IPS-15b (cell line): ENCODE results near the gene GSS.

ENCODE experiments used
- H3K27me3 ChIP-seq: one replicate; pipeline ENCODE4 v1.6.1; 2013; ENCODE audit warnings: low read length; ENCODE audit not compliant: control insufficient read depth, insufficient read depth
- H3K36me3 ChIP-seq: one replicate; pipeline ENCODE4 v1.6.1; 2013; ENCODE audit warnings: low read length; ENCODE audit not compliant: control insufficient read depth, insufficient read depth
- H3K4me1 ChIP-seq: one replicate; pipeline ENCODE4 v1.6.1; 2013; ENCODE audit warnings: mild to moderate bottlenecking, low read length; ENCODE audit not compliant: control insufficient read depth, insufficient read depth
- H3K4me3 ChIP-seq: one replicate; pipeline ENCODE4 v1.5.1; 2013; ENCODE audit warnings: low read depth, low read length
- H3K9ac ChIP-seq: one replicate; pipeline ENCODE4 v1.6.1; 2013; ENCODE audit warnings: low read depth, mild to moderate bottlenecking, low read length
- H3K9me3 ChIP-seq: one replicate; pipeline ENCODE4 v1.6.1; 2013; ENCODE audit warnings: mild to moderate bottlenecking, low read length; ENCODE audit not compliant: control insufficient read depth, insufficient read depth

The GSS gene

DNA sequence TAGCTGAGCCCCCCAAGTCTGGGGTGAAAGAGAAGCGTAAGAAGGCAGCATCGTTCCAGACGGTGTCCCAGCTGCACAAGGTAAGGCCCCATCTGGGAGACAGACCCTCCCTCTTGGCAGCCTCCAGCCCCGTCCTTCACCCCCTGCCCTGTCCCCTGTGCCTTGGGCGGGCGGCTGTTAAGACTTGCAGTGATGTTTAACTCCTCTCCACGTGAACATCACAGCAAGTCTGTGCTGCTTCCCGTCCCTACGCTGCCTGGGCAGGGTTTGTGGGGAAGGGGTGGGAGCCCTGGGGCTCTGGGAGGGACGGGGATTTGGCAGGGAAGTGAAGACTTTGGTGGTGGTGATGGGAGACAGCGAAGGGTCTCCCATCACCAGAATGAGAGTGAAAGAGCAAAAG is 34.6 kb upstream of the GSS start:
- H3K4me1 ChIP-seq: peaks cover under 1% of the 10 kb centered on the region
- H3K36me3 ChIP-seq: peaks cover 20% of the 10 kb centered on the region
- peaks cover 3% of the 10 kb centered on the region for H3K27me3 ChIP-seq
- H3K9ac ChIP-seq: no peak overlapping the region
- no peaks in the 10 kb centered on the region for H3K9me3 ChIP-seq
- H3K4me3 ChIP-seq: no peak overlapping the region

DNA sequence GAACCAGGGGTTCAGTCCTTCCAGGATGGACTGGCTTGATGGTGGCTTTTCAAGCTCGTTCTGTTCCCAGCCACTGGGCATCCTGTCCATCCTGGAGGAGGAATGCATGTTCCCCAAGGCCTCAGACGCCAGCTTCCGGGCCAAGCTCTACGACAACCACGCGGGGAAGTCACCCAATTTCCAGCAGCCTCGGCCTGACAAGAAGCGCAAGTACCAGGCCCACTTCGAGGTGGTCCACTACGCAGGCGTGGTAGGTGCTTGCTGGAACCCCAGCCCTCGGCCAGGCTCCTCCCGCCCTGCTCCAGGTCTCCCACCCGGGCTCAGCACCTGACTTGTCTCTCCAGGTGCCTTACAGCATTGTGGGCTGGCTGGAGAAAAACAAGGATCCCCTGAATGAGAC is 34.1 kb upstream of the GSS start:
- Histone ChIP-seq H3K9ac (no peak overlapping the region), H3K36me3 (peaks cover 14% of the 10 kb centered on the region), H3K9me3 (no peaks in the 10 kb centered on the region), H3K4me3 (no peak overlapping the region), H3K27me3 (peaks cover 3% of the 10 kb centered on the region), H3K4me1 (peaks cover 3% of the 10 kb centered on the region)

DNA sequence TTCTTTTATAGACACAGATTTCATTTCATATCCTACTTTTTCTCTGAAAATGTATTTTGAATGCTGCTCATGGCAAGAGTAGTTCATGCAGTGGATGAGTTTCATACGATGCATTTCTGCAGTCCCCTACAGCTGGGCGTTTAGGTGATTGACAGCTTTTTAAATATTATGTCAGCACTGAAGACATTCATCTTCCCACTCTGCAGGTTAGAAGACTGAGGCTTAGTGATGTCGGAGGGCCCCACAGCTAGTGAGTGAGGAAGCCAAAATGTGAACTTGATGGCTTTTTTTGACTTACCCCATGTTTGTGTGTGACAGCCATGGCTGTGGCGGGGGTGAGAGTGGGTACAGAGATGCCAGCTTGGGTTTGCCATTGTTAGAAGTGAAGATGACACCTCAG is 33.5 kb upstream of the GSS start:
- no peak overlapping the region for H3K4me3 ChIP-seq
- peaks cover 3% of the 10 kb centered on the region for H3K27me3 ChIP-seq
- peaks cover 3% of the 10 kb centered on the region for H3K4me1 ChIP-seq
- no peak overlapping the region for H3K9ac ChIP-seq
- no peaks in the 10 kb centered on the region for H3K9me3 ChIP-seq
- peaks cover 14% of the 10 kb centered on the region for H3K36me3 ChIP-seq

DNA sequence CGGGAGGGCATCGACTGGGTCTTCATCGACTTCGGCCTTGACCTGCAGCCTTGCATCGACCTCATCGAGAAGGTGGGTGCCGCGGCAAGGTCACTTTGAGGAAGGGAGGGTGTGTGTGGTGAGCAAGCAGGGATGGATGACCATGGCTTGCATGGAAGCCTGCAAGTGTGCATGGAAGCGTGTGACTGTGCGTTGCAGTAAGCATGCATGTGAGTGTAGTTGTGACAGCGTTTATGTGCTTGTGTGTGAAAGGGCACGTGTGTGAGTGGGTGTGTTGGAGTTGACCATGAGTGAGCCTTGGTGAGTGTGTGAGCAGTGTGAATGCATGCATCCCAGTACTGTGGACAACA is 32.6 kb upstream of the GSS start:
- Histone ChIP-seq H3K9me3 (no peaks in the 10 kb centered on the region), H3K4me1 (peaks cover 12% of the 10 kb centered on the region), H3K27me3 (peaks cover 3% of the 10 kb centered on the region), H3K9ac (no peak overlapping the region), H3K4me3 (no peak overlapping the region), H3K36me3 (peaks cover 6% of the 10 kb centered on the region)

DNA sequence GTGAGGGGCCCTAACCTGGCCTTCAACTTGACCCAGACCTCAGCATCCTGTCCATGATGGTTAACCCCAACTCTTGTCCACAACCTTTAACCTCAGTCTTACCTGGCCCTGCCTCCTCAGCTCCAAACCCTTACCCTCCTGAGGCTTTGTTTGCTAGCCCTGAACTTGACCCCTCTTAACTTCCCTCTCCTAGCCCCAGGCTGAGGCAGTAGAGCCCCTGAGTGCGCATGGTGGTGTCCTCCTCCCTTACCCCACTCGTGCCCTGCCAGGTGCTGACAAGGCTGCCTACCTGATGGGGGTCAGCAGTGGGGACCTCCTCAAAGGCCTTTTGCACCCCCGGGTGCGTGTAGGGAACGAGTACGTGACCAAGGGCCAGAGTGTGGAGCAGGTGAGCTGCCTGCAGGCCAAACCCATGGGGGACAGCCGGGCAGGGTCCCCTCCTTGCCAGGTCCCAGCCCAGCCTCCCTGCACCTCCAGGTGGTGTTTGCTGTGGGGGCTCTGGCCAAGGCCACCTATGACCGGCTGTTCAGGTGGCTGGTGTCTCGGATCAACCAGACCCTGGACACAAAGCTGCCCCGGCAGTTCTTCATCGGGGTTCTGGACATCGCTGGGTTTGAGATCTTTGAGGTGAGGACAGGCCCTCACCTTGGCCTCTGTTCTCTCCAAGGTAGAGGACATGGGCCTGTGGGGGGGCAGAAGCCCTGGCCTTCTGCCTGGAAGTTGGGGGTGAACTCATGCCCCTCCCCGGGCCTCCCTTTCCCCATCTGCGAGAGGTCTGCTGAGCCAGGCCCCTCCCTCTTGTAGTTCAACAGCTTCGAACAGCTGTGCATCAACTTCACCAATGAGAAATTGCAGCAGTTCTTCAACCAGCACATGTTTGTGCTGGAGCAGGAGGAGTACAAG is 31.9 kb upstream of the GSS start:
- Histone ChIP-seq H3K27me3 (peaks cover 3% of the 10 kb centered on the region), H3K4me3 (no peak overlapping the region), H3K9ac (no peak overlapping the region), H3K4me1 (peaks cover 15% of the 10 kb centered on the region), H3K36me3 (peaks cover 3% of the 10 kb centered on the region), H3K9me3 (no peaks in the 10 kb centered on the region)

DNA sequence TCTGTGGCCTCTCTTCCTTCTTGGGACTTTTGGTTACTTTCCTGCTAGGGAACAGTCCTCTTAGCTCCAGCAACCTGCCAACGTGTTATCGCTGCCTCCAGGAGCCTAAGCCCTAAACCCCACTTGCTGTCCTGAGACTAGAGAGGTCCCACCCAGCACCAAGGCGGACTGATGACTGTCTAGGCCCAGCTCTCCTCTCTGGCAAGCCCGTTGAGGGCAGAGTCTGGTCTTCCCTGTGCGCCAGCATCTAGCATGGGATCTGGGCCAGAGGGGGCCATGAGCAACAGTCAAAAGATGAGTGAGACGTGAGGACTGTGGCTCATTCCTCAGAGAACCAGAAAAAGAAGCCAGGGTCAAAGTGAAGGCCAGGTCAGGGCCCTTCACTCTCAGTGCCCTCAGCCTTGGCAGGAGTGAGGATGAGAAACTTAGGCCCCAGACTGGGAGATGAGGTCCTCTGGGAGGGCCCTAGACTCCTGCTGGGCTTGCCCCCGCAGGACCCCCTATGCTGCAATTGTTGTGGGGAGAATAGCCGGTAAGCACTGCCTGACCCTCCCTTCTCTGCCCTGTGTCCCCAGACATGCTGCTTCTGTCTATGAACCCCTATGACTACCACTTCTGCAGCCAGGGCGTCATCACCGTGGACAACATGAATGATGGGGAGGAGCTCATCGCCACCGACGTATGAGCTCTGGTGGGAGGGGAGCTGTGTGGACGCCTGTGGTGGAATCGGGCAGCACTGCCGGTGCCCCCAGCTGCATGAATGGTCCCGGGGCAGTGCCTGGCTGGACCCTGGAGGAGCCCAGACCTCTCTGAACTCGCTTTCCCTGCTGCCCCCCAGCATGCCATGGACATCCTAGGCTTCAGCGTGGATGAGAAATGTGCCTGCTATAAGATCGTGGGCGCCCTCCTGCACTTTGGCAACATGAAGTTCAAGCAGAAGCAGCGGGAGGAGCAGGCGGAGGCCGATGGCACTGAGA is 31.0 kb upstream of the GSS start:
- Histone ChIP-seq H3K9me3 (no peaks in the 10 kb centered on the region), H3K4me1 (peaks cover 18% of the 10 kb centered on the region), H3K4me3 (no peak overlapping the region), H3K27me3 (peaks cover 7% of the 10 kb centered on the region), H3K9ac (no peak overlapping the region), H3K36me3 (peaks cover 3% of the 10 kb centered on the region)

DNA sequence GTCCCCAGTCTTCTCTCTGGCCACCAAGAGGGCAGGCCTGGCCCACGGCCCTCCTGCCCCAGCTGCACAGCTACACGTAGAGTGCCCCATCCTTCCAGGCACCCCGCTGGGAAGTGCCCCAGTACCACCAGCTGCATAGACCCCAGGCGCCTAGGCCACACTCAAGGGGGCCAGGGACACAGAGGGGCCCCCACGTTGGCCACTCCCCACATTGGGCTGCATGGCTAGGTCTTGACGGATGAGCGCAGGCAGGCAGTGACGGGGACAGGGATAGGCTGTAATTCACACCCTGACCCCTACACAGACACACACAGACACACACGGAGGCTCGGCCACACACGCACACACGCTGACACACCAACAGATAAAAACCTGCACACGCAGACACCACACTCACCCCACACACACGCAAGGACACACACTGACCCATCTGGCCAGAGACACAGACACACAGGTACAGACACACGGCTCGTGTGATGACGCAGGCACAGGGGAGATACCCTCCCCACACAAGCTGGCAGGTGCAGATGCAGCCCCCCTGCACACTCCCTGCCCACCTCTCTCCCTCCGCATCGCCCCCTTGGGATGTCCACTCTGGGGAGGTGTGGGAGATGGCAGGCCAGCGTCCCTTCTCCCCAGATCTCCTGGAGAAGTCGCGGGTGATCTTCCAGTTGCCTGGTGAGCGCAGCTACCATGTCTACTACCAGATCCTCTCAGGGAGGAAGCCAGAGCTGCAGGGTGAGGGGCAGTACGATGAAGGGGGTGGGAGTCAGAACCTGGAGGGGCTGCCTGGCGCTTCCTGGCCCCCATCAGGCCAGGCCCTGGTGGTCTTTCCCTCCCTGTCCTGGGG is 30.1 kb upstream of the GSS start:
- Histone ChIP-seq H3K9me3 (no peaks in the 10 kb centered on the region), H3K4me3 (no peak overlapping the region), H3K4me1 (peaks cover 23% of the 10 kb centered on the region), H3K9ac (no peak overlapping the region), H3K27me3 (peaks cover 7% of the 10 kb centered on the region), H3K36me3 (peaks cover 3% of the 10 kb centered on the region)

DNA sequence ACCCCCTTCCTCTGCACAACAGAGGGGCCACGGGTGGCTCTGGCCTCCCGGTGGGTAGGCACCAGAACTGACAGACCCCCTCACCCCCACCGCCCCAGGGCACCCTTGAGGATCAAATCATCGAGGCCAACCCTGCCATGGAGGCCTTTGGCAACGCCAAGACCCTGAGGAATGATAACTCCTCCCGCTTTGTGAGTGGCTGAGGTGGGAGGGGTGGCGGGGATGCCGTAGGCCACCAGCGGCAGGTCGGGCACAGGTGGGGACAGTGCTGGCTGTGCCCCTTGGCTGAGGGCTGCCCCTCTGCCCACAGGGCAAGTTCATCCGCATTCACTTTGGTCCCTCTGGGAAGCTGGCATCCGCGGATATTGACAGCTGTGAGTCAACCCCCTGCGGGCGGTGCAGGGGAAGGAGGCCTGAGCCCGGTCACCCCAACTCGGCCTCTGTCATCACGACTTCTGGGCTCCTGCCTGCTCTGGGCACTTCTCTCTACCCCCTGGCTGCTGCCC is 29.2 kb upstream of the GSS start:
- Histone ChIP-seq H3K27me3 (peaks cover 7% of the 10 kb centered on the region), H3K4me3 (no peak overlapping the region), H3K4me1 (peaks cover 24% of the 10 kb centered on the region), H3K36me3 (peaks cover 1% of the 10 kb centered on the region), H3K9me3 (no peaks in the 10 kb centered on the region), H3K9ac (no peak overlapping the region)

DNA sequence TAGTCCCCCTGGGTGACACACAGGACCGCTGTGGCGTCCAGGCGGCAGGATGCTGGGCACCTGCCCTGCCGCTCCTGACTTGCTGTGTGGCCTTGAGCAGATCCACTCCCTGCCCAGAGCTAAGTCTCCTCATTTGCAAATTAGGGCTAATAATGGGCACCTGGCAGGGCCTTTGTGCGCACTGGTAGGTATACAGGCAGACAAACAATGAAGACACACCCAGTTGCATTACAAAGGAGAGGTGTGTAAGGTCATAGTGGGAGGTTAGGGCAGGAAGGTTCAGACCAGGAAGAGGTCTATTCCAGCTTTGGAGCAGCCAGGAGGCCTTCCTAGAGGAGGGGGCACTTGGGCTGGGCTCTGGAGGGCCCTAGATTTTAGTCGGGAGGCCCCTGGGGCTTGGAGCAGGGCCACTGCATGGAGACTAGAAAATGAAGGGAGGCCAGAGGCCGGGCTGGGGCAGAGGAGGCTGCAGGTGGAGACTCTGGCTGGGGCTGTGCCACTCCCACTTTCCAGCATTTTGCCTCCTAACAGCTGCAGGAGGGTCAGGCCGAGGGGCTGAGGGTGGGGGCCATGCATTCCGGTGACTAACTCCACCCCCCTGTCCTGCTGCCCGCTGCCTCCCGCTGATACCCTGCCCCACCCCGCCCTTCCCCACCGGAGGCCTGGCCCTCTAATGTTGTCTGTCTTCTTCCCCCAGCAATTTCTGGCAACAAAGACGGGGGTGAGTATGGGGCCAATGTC is 28.6 kb upstream of the GSS start:
- no peaks in the 10 kb centered on the region for H3K36me3 ChIP-seq
- peak overlapping the region; percentile 40 for H3K4me3 ChIP-seq
- H3K4me1 ChIP-seq: peaks cover 24% of the 10 kb centered on the region
- peak overlapping the region; percentile 58 for H3K9ac ChIP-seq
- H3K27me3 ChIP-seq: peaks cover 7% of the 10 kb centered on the region
- no peaks in the 10 kb centered on the region for H3K9me3 ChIP-seq

DNA sequence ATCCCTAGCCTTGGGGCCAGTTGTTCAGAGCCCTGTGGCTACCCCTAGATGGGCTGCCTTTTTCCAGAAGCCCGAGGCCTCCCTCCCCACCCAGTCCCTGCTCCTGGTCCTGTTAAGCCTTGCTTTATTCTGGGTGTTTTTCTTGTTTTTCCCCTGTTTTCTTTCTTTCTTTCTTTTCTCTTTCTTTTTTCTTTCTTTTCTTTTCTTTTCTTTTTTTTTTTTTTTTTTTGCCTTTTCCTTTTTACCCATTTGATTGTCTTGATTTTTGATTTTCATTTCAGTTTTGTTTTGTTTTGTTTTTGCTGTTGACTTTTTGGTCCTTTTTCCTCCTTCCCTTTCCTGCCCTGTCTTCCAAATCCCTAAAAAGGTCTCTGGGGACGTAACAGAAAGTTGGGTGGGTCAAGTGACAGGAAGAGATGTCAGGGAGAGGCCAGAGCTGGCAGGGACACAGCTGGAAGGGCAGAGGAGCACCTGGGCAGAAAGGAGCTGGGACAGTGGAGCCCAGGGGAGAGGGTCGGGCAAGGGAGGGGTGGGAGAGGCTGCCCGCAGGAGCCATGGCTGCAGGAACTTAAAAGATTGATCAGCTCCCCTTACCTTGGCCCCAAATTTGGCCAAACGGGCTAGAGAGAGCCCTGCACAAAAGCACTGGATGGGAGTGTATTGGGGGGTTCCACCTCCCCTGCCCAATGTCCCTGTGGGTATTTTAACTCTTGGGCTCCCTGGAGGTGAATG is 27.6 kb upstream of the GSS start:
- no peaks in the 10 kb centered on the region for H3K36me3 ChIP-seq
- no peaks in the 10 kb centered on the region for H3K9me3 ChIP-seq
- H3K27me3 ChIP-seq: peaks cover 10% of the 10 kb centered on the region
- H3K4me3 ChIP-seq: peak overlapping the region; percentile 40
- H3K4me1 ChIP-seq: peaks cover 24% of the 10 kb centered on the region
- peak overlapping the region; percentile 58 for H3K9ac ChIP-seq
